Measurements from ENCODE around the gene DRC7. TPM values are rescaled to one million over a fixed set of nuclear protein-coding genes. Genes with fewer than 3 reads are reported as not detected.
A peak's percentile ranks its signal among the peaks of the same experiment; 100 is the strongest.

DRC7 gene
- total and polyA plus RNA-seq, 9 of the 15 experiments (the other 6 are each of a cell fraction or from before 2014, with no cell fraction given): 0.04 to 0.33 (median 0.12) TPM; not detected in 3

- WGBS (ENCODE audit: insufficient coverage, low coverage, missing lambda C conversion rate): 78% methylated on average over 7 of the region's 13 CpGs
Observed at GRCh38 chr16:57681950-57682728, 12.5 kb upstream of the DRC7 start.

More at GRCh38 chr16:57681950-57682728, 12.5 kb upstream of the DRC7 start:
- H4K20me1 ChIP-seq (replicated peaks; ENCODE audit: control insufficient read depth, insufficient read depth, low read length): no peaks in the 10 kb centered on the region
- H3K4me3 ChIP-seq: no peak overlapping the region
- no peaks in the 10 kb centered on the region for H3K9me3 ChIP-seq (replicated peaks; ENCODE audit: control insufficient read depth, insufficient read depth, low read depth, low read length)
- BruUV-seq (replicated peaks): no TSS peak
- peaks cover 13 to 36% of the 10 kb centered on the region in 2 experiments; a peak in 4 of 5 replicates for H3K4me1 ChIP-seq (replicated peaks in 1 of 2; ENCODE audit: control insufficient read depth in 2 of 2, insufficient read depth in 2 of 2, low read length in 2 of 2)
- H3K27me3 ChIP-seq (ENCODE audit: control insufficient read depth in 2 of 2, insufficient read depth in 2 of 2, low read length in 2 of 2): no peaks in the 10 kb centered on the region
- H2AFZ ChIP-seq (ENCODE audit: low read depth, low read length): no peak overlapping the region
- no peaks in the 10 kb centered on the region for H3K79me2 ChIP-seq (ENCODE audit: control insufficient read depth, insufficient read depth, low read length)
- ChIA-PET POLR2A (interaction anchor here (0.6 to 2.7 kb wide), 6 partner anchors 10 to 159 kb away, joined by 3 to 12 read pairs (median 4); partner anchors contain the start of gene DRC7), CTCF (ENCODE audit: low intra/inter-chr PET ratio) (no interaction called here)
- H3K9ac ChIP-seq (ENCODE audit: insufficient read depth in 1 of 2, low read depth in 2 of 2, low read length in 2 of 2): peak overlapping the region in 1 of 2 experiments; percentile 73; a peak in 2 of 4 replicates
- H3K4me2 ChIP-seq (ENCODE audit: insufficient read depth, low read length): no peak overlapping the region
- intact Hi-C loops (cut with micrococcal nuclease): no loop called here
- FAIRE-seq (no peak), DNase-seq (ENCODE audit: extremely low read depth in 1 of 4, low spot score in 3 of 4) (no peak), ATAC-seq (no peak)
- no peaks in the 10 kb centered on the region for H3K36me3 ChIP-seq (ENCODE audit: control insufficient read depth, insufficient read depth, low read length)
- H3K9me1 ChIP-seq (ENCODE audit: control insufficient read depth, insufficient read depth, low read length): no peaks in the 10 kb centered on the region
- in situ Hi-C loops (cut with MboI): no loop called here
- no peak overlapping the region; the same call in 2 of the 3 replicates for H3K27ac ChIP-seq (ENCODE audit: extremely low read depth, low read depth, low read length)
- TF ChIP-seq TEAD4 (IDR thresholded peaks at IDR 0.05; ENCODE audit: low read length) (no peak), TEAD4 (CRISPR knock-in tag; IDR thresholded peaks at IDR 0.05; ENCODE audit: borderline replicate concordance) (no peak), POLR2G (IDR thresholded peaks at IDR 0.05; ENCODE audit: low read depth, low read length) (peak; percentile 87), RBFOX2 (IDR thresholded peaks at IDR 0.05; ENCODE audit: low read depth, low read length) (peak; percentile 60), FIP1L1 (IDR thresholded peaks at IDR 0.05; ENCODE audit: low read depth, low read length, poor library complexity, severe bottlenecking) (peak; percentile 57), HDAC1 (IDR thresholded peaks at IDR 0.05) (no peak), RBM22 (IDR thresholded peaks at IDR 0.05; ENCODE audit: low read depth, low read length, poor library complexity, severe bottlenecking) (peak; percentile 79), TFAP4 (CRISPR knock-in tag; IDR thresholded peaks at IDR 0.05; ENCODE audit: borderline replicate concordance) (peak; percentile 61; the same call in 1 of the 2 replicates)
